HCT116 (cell line): ENCODE results near the gene C15orf40. TPM values are rescaled to one million over a fixed set of nuclear protein-coding genes. Genes with fewer than 3 reads are reported as not detected.

Experiments used
- ATAC-seq: fragments of 200-7000 bp; cut with Tn5 transposase; 2 replicates; pipeline ENCODE4 v1.9.1; 2020; ENCODE audit warnings: mild to moderate bottlenecking, moderate library complexity
- BruUV-seq: library from RNA; stranded (reverse); fragments of 400-500 nt; replicated peaks from 2 replicates; lab custom pipeline; 2021; lab: Mats Ljungman, UMichigan
- CTCF ChIA-PET: fragments of 300-600 bp; sonication (Branson Sonifier 250); formaldehyde crosslinking; loops from one replicate; lab custom pipeline; 2021; ENCODE audit warnings: antibody characterized with exemption; lab: Charles Lee
- POLR2A ChIA-PET: fragments of 300-600, 350-600 bp; sonication (Branson Sonifier 250); formaldehyde crosslinking; loops from one replicate; lab custom pipeline; 2021; ENCODE audit warnings: antibody characterized with exemption; lab: Charles Lee
- RAD21 ChIA-PET, 2 experiments: fragments of 300-600 bp; sonication (Branson Sonifier 250); formaldehyde crosslinking; loops; one replicate each; lab custom pipeline; 2023; ENCODE audit warnings: low total read pairs in 2 of 2; ENCODE audit not compliant: uncharacterized antibody in 2 of 2, unreplicated experiment in 2 of 2, low non-redundant PET in 1 of 2; lab: Charles Lee
- DNase-seq: peaks from one replicate; pipeline ENCODE4 v3.0.0-alpha.2; 2010; ENCODE audit warnings: low read depth, low spot score
- H2AFZ ChIP-seq: fragments of 200-600 bp; shearing (Covaris generic), sonication (generic); 2 replicates; pipeline ENCODE4 v1.6.1; 2017; ENCODE audit warnings: low read depth, mixed run types, mixed read lengths, antibody characterized with exemption, low read length; ENCODE audit not compliant: poor library complexity, severe bottlenecking
- H3K27ac ChIP-seq: 2 replicates; pipeline ENCODE4 v1.5.1; 2012; ENCODE audit warnings: low read depth, low read length
- H3K27me3 ChIP-seq: fragments of 200-600 bp; sonication (generic); 2 replicates; pipeline ENCODE4 v1.6.1; 2016; ENCODE audit warnings: mixed run types, low read length, mixed read lengths; ENCODE audit not compliant: insufficient read depth
- H3K36me3 ChIP-seq, 2 experiments: fragments of 200-500 bp in 1 of 2; fragments of 200-600 bp in 1 of 2; sonication (Bioruptor generic) in 1 of 2; sonication (generic) in 1 of 2; 2 replicates each; pipeline versions ENCODE4 v1.5.1 to v1.6.1; 2014 to 2016; ENCODE audit warnings: low read length in 2 of 2, inconsistent platforms in 1 of 2, mixed read lengths in 1 of 2, mixed run types in 1 of 2; ENCODE audit not compliant: insufficient read depth in 2 of 2, control insufficient read depth in 1 of 2
- H3K4me1 ChIP-seq, 2 experiments: fragments of 200-600 bp in 1 of 2; sonication (generic) in 1 of 2; 2 replicates each; pipeline versions ENCODE4 v1.5.1 to v1.6.1; 2012 to 2017; ENCODE audit warnings: low read length in 2 of 2, inconsistent platforms in 1 of 2, mild to moderate bottlenecking in 1 of 2, mixed read lengths in 1 of 2, mixed run types in 1 of 2, moderate library complexity in 1 of 2; ENCODE audit not compliant: insufficient read depth in 2 of 2, control insufficient read depth in 1 of 2
- H3K4me2 ChIP-seq: fragments of 200-600 bp; sonication (generic); 2 replicates; pipeline ENCODE4 v1.6.1; 2017; ENCODE audit warnings: mixed run types, low read length, mixed read lengths
- H3K4me3 ChIP-seq, 2 experiments: fragments of 200-600 bp in 1 of 2; sonication (generic) in 1 of 2; replicated peaks in 1 of 2; 2 replicates each; pipeline ENCODE4 v1.5.1; 2011 to 2016; ENCODE audit warnings: low read length in 2 of 2, control low read depth in 1 of 2, low read depth in 1 of 2, mild to moderate bottlenecking in 1 of 2, mixed read lengths in 1 of 2, mixed run types in 1 of 2
- H3K79me2 ChIP-seq: fragments of 200-600 bp; sonication (generic); 2 replicates; pipeline ENCODE4 v1.6.1; 2017; ENCODE audit warnings: mild to moderate bottlenecking, mixed run types, low read length, moderate library complexity, mixed read lengths; ENCODE audit not compliant: insufficient read depth
- H3K9ac ChIP-seq: fragments of 200-600 bp; sonication (generic); 2 replicates; pipeline ENCODE4 v1.6.1; 2016; ENCODE audit warnings: low read length, mixed read lengths
- H3K9me2 ChIP-seq: fragments of 200-600 bp; sonication (generic), shearing (Covaris generic); 2 replicates; pipeline ENCODE4 v1.6.1; 2017; ENCODE audit warnings: mixed run types, mild to moderate bottlenecking, moderate library complexity; ENCODE audit not compliant: insufficient read depth
- H3K9me3 ChIP-seq, 2 experiments: fragments of 200-500 bp in 1 of 2; fragments of 200-600 bp in 1 of 2; sonication (Bioruptor generic) in 1 of 2; sonication (generic) in 1 of 2; 2 replicates each; pipeline ENCODE4 v1.6.1; 2014 to 2017; ENCODE audit warnings: low read length in 2 of 2, mixed read lengths in 2 of 2, inconsistent platforms in 1 of 2, low read depth in 1 of 2, mild to moderate bottlenecking in 1 of 2, mixed run types in 1 of 2, moderate library complexity in 1 of 2; ENCODE audit not compliant: control insufficient read depth in 1 of 2, insufficient read depth in 1 of 2
- H4K20me1 ChIP-seq: fragments of 200-600 bp; sonication (generic), shearing (Covaris generic); 2 replicates; pipeline ENCODE4 v1.6.1; 2017; ENCODE audit warnings: mixed run types, mild to moderate bottlenecking, moderate library complexity; ENCODE audit not compliant: insufficient read depth
- CBX3 ChIP-seq: IDR thresholded peaks from 2 replicates; pipeline ENCODE4 v1.6.1; 2012; ENCODE audit warnings: low read depth
- CEBPB ChIP-seq: IDR thresholded peaks from 2 replicates; pipeline ENCODE4 v1.6.1; 2012; ENCODE audit warnings: low read depth
- EGR1 ChIP-seq: IDR thresholded peaks from 2 replicates; pipeline ENCODE4 v1.6.1; 2012; ENCODE audit warnings: low read depth
- EZH2 ChIP-seq: fragments of 200-600 bp; sonication (generic); IDR thresholded peaks from 2 replicates; pipeline ENCODE4 v1.6.1; 2017; ENCODE audit warnings: antibody characterized with exemption, mixed run types
- EZH2phosphoT487 ChIP-seq: fragments of 200-600 bp; IDR thresholded peaks from 2 replicates; pipeline ENCODE4 v1.6.1; 2018; ENCODE audit warnings: antibody characterized with exemption, borderline replicate concordance
- JUND ChIP-seq: IDR thresholded peaks from 2 replicates; pipeline ENCODE4 v1.6.1; 2012
- POLR2A ChIP-seq: IDR thresholded peaks from 2 replicates; pipeline ENCODE4 v1.7.0; 2011; ENCODE audit warnings: borderline replicate concordance; ENCODE audit not compliant: insufficient read depth, insufficient read length; ENCODE audit errors: extremely low read depth
- POLR2AphosphoS5 ChIP-seq: IDR thresholded peaks from 2 replicates; pipeline ENCODE4 v1.6.1; 2011; ENCODE audit warnings: mild to moderate bottlenecking, low read depth, low read length, moderate library complexity
- RAD21 ChIP-seq: IDR thresholded peaks from 2 replicates; pipeline ENCODE4 v1.6.1; 2012; ENCODE audit warnings: low read depth, mild to moderate bottlenecking
- SIN3A ChIP-seq: IDR thresholded peaks from 2 replicates; pipeline ENCODE4 v1.6.1; 2012; ENCODE audit warnings: low read depth
- SP1 ChIP-seq: IDR thresholded peaks from 2 replicates; pipeline ENCODE4 v1.6.1; 2012; ENCODE audit warnings: low read depth
- SRF ChIP-seq: IDR thresholded peaks from 2 replicates; pipeline ENCODE4 v1.6.1; 2012; ENCODE audit warnings: low read depth
- TCF7L2 ChIP-seq: IDR thresholded peaks from 2 replicates; pipeline ENCODE4 v1.7.0; 2011; ENCODE audit warnings: borderline replicate concordance, inconsistent platforms; ENCODE audit not compliant: insufficient read depth, insufficient read length; ENCODE audit errors: extremely low read depth
- YY1 ChIP-seq: IDR thresholded peaks from 2 replicates; pipeline ENCODE4 v1.6.1; 2011; ENCODE audit warnings: low read length, low read depth, moderate library complexity, mild to moderate bottlenecking; ENCODE audit not compliant: insufficient replicate concordance; ENCODE audit errors: extremely low read depth
- ZFX ChIP-seq: fragments of 450-650 bp; IDR thresholded peaks from 2 replicates; pipeline ENCODE4 v1.6.1; 2017
- ZNF274 ChIP-seq: fragments of 200-500 bp; sonication (Bioruptor generic); IDR thresholded peaks from 2 replicates; pipeline ENCODE4 v1.6.1; 2014; ENCODE audit warnings: mild to moderate bottlenecking, low read depth, low read length, inconsistent platforms
- intact Hi-C: fragments of 100-400 bp; cut with micrococcal nuclease; formaldehyde crosslinking; loops from 2 replicates; pipeline ENCODE4 v1.10.0; 2022
- total RNA-seq: library from RNA; stranded (reverse); gene quantifications from one replicate; pipeline ENCODE4 v1.2.1, GENCODE V29; 2021; ENCODE audit not compliant: unreplicated experiment
- TF ChIP-seq, protein P1 (sequence below): IDR thresholded peaks from 2 replicates; pipeline ENCODE4 v1.6.1; 2011; ENCODE audit warnings: mild to moderate bottlenecking, low read length, moderate library complexity; ENCODE audit not compliant: insufficient replicate concordance; ENCODE audit errors: extremely low read depth
- TF ChIP-seq, protein P2 (sequence below): IDR thresholded peaks from 2 replicates; pipeline ENCODE4 v1.6.1; 2012; ENCODE audit warnings: low read depth
- TF ChIP-seq, protein P3 (sequence below), 3 experiments: fragments of 200-600 bp in 1 of 3; sonication (generic) in 1 of 3; IDR thresholded peaks in 2 of 3; conservative IDR thresholded peaks in 1 of 3; 2 replicates each; pipeline ENCODE4 v1.5.1; 2012 to 2017; ENCODE audit warnings: low read depth in 2 of 3, low read length in 2 of 3, antibody characterized with exemption in 1 of 3, borderline replicate concordance in 1 of 3, control low read depth in 1 of 3, mild to moderate bottlenecking in 1 of 3, mixed read lengths in 1 of 3, mixed run types in 1 of 3, moderate library complexity in 1 of 3; ENCODE audit not compliant: insufficient read depth in 1 of 3
- TF ChIP-seq, protein P4 (sequence below): IDR thresholded peaks from 2 replicates; pipeline ENCODE4 v1.6.1; 2012

The C15orf40 gene
- total RNA-seq, 1 experiment from 2014 or later = 26.0 TPM

DNA sequence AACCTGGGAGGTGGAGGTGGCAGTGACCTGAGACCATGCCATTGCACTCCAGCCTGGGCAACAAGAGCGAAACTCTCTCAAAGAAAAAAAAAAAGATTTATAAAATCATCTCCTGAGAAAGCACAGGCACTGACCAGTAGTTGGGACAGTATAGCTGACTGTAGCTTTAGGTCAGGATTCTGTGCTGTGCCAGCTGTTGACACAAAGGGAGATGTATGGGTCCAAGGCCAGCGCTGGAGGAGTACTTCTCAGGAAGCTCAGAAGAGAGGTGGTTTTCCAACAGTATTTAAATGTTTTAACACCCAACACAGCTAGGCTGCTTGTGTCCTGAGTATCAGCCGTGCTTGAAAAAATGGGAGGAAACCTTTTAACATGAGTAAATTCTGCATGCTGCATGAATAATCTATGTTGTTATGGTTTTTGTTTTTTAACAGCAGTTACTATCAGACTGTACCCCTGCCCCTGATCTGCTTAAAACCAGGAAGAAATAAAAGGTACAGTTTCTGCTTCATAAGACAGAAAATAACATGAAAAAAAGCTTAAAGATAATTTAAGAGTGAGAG lies 18.9 kb downstream of the C15orf40 start:
- no peak overlapping the region for H3K9ac ChIP-seq
- CTCF ChIA-PET = interaction anchor here (1.1 kb wide), 2 partner anchors 19 to 143 kb away, joined by 3 to 4 read pairs; partner anchors contain the start of gene C15orf40
- H3K79me2 ChIP-seq = peaks cover 9% of the 10 kb centered on the region
- H3K4me3 ChIP-seq = no peak overlapping the region
- intact Hi-C loops = no loop called here
- H3K4me1 ChIP-seq = 0 out of 4 replicates have a peak, but pooled peaks cover 0 to under 1% of the 10 kb centered on the region in 2 experiments
- peaks cover 7 to 17% of the 10 kb centered on the region in 2 experiments; a peak in 2 of 4 replicates for H3K36me3 ChIP-seq
- RAD21 ChIA-PET = no interaction called here
- no peaks in the 10 kb centered on the region for H4K20me1 ChIP-seq
- no peaks in the 10 kb centered on the region for H3K9me3 ChIP-seq
- H3K4me2 ChIP-seq = no peak overlapping the region
- H3K27ac ChIP-seq = no peak overlapping the region
- no peak for TF ChIP-seq SRF
- TF ChIP-seq EZH2phosphoT487 = no peak
- no peak for TF ChIP-seq ZNF274
- no peak for TF ChIP-seq SP1
- no peak for TF ChIP-seq TCF7L2
- TF ChIP-seq ZFX = no peak
- TF ChIP-seq, protein P1, sequence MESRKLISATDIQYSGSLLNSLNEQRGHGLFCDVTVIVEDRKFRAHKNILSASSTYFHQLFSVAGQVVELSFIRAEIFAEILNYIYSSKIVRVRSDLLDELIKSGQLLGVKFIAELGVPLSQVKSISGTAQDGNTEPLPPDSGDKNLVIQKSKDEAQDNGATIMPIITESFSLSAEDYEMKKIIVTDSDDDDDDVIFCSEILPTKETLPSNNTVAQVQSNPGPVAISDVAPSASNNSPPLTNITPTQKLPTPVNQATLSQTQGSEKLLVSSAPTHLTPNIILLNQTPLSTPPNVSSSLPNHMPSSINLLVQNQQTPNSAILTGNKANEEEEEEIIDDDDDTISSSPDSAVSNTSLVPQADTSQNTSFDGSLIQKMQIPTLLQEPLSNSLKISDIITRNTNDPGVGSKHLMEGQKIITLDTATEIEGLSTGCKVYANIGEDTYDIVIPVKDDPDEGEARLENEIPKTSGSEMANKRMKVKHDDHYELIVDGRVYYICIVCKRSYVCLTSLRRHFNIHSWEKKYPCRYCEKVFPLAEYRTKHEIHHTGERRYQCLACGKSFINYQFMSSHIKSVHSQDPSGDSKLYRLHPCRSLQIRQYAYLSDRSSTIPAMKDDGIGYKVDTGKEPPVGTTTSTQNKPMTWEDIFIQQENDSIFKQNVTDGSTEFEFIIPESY = no peak
- TF ChIP-seq JUND = no peak
- no peak for TF ChIP-seq CEBPB
- TF ChIP-seq RAD21 = no peak
- no peak for TF ChIP-seq POLR2A
- TF ChIP-seq YY1 = no peak
- TF ChIP-seq, protein P2, sequence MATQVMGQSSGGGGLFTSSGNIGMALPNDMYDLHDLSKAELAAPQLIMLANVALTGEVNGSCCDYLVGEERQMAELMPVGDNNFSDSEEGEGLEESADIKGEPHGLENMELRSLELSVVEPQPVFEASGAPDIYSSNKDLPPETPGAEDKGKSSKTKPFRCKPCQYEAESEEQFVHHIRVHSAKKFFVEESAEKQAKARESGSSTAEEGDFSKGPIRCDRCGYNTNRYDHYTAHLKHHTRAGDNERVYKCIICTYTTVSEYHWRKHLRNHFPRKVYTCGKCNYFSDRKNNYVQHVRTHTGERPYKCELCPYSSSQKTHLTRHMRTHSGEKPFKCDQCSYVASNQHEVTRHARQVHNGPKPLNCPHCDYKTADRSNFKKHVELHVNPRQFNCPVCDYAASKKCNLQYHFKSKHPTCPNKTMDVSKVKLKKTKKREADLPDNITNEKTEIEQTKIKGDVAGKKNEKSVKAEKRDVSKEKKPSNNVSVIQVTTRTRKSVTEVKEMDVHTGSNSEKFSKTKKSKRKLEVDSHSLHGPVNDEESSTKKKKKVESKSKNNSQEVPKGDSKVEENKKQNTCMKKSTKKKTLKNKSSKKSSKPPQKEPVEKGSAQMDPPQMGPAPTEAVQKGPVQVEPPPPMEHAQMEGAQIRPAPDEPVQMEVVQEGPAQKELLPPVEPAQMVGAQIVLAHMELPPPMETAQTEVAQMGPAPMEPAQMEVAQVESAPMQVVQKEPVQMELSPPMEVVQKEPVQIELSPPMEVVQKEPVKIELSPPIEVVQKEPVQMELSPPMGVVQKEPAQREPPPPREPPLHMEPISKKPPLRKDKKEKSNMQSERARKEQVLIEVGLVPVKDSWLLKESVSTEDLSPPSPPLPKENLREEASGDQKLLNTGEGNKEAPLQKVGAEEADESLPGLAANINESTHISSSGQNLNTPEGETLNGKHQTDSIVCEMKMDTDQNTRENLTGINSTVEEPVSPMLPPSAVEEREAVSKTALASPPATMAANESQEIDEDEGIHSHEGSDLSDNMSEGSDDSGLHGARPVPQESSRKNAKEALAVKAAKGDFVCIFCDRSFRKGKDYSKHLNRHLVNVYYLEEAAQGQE = no peak
- TF ChIP-seq CBX3 = no peak
- TF ChIP-seq EZH2 = no peak
- TF ChIP-seq, protein P3, sequence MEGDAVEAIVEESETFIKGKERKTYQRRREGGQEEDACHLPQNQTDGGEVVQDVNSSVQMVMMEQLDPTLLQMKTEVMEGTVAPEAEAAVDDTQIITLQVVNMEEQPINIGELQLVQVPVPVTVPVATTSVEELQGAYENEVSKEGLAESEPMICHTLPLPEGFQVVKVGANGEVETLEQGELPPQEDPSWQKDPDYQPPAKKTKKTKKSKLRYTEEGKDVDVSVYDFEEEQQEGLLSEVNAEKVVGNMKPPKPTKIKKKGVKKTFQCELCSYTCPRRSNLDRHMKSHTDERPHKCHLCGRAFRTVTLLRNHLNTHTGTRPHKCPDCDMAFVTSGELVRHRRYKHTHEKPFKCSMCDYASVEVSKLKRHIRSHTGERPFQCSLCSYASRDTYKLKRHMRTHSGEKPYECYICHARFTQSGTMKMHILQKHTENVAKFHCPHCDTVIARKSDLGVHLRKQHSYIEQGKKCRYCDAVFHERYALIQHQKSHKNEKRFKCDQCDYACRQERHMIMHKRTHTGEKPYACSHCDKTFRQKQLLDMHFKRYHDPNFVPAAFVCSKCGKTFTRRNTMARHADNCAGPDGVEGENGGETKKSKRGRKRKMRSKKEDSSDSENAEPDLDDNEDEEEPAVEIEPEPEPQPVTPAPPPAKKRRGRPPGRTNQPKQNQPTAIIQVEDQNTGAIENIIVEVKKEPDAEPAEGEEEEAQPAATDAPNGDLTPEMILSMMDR (IDR thresholded peaks at IDR 0.05 in 2 of 3, conservative IDR thresholded peaks at IDR 0.05 in 1 of 3; ENCODE audit: borderline replicate concordance in 1 of 3, insufficient read depth in 1 of 3, low read depth in 2 of 3, low read length in 2 of 3) = no peak
- TF ChIP-seq, protein P4, sequence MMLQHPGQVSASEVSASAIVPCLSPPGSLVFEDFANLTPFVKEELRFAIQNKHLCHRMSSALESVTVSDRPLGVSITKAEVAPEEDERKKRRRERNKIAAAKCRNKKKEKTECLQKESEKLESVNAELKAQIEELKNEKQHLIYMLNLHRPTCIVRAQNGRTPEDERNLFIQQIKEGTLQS = no peak
- TF ChIP-seq SIN3A = no peak
- no peak for TF ChIP-seq POLR2AphosphoS5
- no peak for TF ChIP-seq EGR1
- ATAC-seq (no peak), DNase-seq (no peak)
- H3K27me3 ChIP-seq = no peaks in the 10 kb centered on the region
- no peak overlapping the region for H2AFZ ChIP-seq
- H3K9me2 ChIP-seq = no peaks in the 10 kb centered on the region
- POLR2A ChIA-PET = interaction anchor here (0.7 kb wide), 1 partner anchor 204 kb away, joined by 4 read pairs; no protein-coding TSS in a partner anchor
- BruUV-seq = no TSS peak
